Activated CD8-positive, alpha-beta memory T cell treated with anti-CD3 and anti-CD28 coated beads, Interleukin-2, amount 10 ng/mL, durations not matched to agents 7 days and 5 days (primary cell): ENCODE measurements around the gene MRPL48. TPM values are rescaled to one million over a fixed set of nuclear protein-coding genes. Genes with fewer than 3 reads are reported as not detected.
A peak's percentile ranks its signal among the peaks of the same experiment; 100 is the strongest.
"Not testable (repeated sequence)": the region's sequence is repeated elsewhere in the genome, so short reads cannot be mapped to it uniquely, and the experiment has no call there.

ENCODE experiments used
- ATAC-seq: fragments of 150-1000 bp; cut with Tn5 transposase; one replicate; pipeline ENCODE4 v1.10.0; 2021; ENCODE audit warnings: moderate library complexity
- CTCF ChIA-PET: fragments of 350-600 bp; sonication (Branson Sonifier 250); formaldehyde crosslinking; loops from one replicate; lab custom pipeline; 2021; ENCODE audit warnings: antibody characterized with exemption; lab: Charles Lee
- DNase-seq: peaks from one replicate; pipeline ENCODE4 v3.0.0-alpha.2; 2020
- H3K27ac Mint-ChIP-seq: one replicate; pipeline ENCODE4 v1.8.0; 2021; ENCODE audit warnings: mild to moderate bottlenecking, mixed read lengths
- H3K27me3 Mint-ChIP-seq: one replicate; pipeline ENCODE4 v1.8.0; 2021; ENCODE audit warnings: mixed read lengths
- H3K36me3 Mint-ChIP-seq: one replicate; pipeline ENCODE4 v1.8.0; 2021; ENCODE audit warnings: mild to moderate bottlenecking, mixed read lengths
- H3K4me1 Mint-ChIP-seq: one replicate; pipeline ENCODE4 v1.8.0; 2021; ENCODE audit warnings: mixed read lengths
- H3K4me3 Mint-ChIP-seq: one replicate; pipeline ENCODE4 v1.8.0; 2021; ENCODE audit warnings: mild to moderate bottlenecking, moderate library complexity, mixed read lengths
- H3K9me3 Mint-ChIP-seq: one replicate; pipeline ENCODE4 v1.8.0; 2022; ENCODE audit warnings: low read depth, mixed read lengths
- total RNA-seq, 2 experiments: library from RNA; stranded (reverse); gene quantifications; one replicate each; pipeline ENCODE4 v1.2.3, GENCODE V29; 2021

The MRPL48 gene
- 10 to 100 TPM; 34.1 to 52.0 TPM for total RNA-seq

DNA sequence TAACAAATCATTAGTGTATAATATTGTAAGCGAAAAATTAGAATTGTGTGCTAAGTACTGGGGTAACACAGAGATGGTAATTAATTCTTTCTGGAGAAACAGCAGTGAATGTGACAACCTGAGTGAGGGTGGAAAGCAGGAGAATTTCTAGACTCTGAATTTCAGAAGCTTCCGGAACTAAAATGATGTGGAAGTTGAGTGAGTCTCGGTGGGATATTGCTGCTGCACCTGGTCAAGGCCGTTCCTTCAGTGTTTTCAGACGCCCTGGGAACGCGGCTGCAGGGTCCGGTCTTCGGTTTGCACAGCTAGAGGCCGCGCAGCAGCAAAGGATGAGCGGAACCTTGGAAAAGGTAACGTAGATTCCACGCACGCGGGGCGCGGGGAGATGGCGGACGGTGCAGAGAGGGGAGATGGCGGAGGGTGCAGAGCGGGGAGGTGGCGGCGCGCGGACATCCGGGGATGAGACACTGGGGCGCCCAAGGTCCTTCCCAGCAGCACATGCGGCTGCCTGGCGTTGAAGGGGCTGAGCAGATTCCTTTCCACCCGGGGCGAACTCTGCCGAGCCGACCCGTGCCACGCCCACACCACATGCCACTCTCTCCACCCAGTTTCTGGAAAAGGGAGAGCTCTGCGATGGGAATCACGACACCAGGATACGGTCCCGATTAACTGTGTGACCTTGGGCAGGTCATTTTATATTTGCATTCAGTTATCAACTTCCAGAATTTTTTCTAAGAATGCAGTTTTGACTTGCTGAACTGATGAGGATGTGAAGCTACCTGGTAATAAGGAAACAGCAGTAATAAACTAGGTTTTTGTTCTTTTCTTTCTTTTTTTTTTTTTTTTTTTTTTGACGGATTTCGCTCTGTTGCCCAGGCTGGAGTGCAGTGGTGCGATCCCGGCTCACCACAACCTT, at the start of gene MRPL48:
Gene MRPL48, plus strand, starts transcription at position 232 of the 916 bp plus-strand sequence. Its CDS starts 98 bp downstream, at position 330.
- Mint-ChIP-seq H3K36me3 (peaks cover 1% of the 10 kb centered on the region), H3K27ac (peak within 1 kb of the TSS; percentile 98), H3K4me3 (peak within 1 kb of the TSS; percentile 95), H3K27me3 (no peaks in the 10 kb centered on the region), H3K4me1 (peaks cover 29% of the 10 kb centered on the region), H3K9me3 (no peaks in the 10 kb centered on the region)
- DNase-seq (peak; percentile 94), ATAC-seq (peak; percentile 100)
- CTCF ChIA-PET: interaction anchor here (2.2 kb wide), 1 partner anchor 9 kb away, joined by 14 read pairs; no protein-coding TSS in a partner anchor

- Mint-ChIP-seq H3K9me3 (no peaks in the 10 kb centered on the region), H3K4me3 (no peak overlapping the region), H3K27me3 (no peaks in the 10 kb centered on the region), H3K4me1 (peaks cover 7% of the 10 kb centered on the region), H3K36me3 (peaks cover 10% of the 10 kb centered on the region), H3K27ac (no peak overlapping the region)
- DNase-seq (no peak), ATAC-seq (no peak)
- CTCF ChIA-PET: interaction anchor here (0.8 kb wide), 1 partner anchor 81 kb away, joined by 3 read pairs; no protein-coding TSS in a partner anchor
Measured at GRCh38 chr11:73743045-73743444, 44.6 kb upstream of the MRPL48 start.

DNA sequence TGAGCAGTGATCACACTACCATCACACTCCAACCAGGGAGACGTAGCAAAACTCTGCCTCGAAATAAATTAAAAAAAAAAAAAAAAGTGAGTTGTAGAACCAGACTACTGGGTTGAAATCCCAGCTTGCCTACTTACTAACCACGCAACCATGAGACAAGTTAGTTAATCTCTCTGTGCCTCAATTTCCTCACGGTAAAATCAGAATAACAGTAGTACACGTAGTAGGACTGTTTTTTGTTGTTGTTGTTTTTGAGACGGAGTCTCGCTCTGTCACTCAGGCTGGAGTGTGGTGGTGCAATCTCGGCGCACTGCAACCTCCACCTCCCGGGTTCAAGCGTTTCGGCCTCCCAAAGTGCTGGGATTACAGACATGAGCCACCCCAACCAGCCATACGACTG, 41.0 kb upstream of the MRPL48 start:
- peaks cover 5% of the 10 kb centered on the region for H3K36me3 Mint-ChIP-seq
- no peak overlapping the region for H3K4me3 Mint-ChIP-seq
- no peak overlapping the region for H3K27ac Mint-ChIP-seq
- H3K4me1 Mint-ChIP-seq: peaks cover 10% of the 10 kb centered on the region
- no peak for DNase-seq
- no peak for ATAC-seq
- no peaks in the 10 kb centered on the region for H3K9me3 Mint-ChIP-seq
- H3K27me3 Mint-ChIP-seq: no peaks in the 10 kb centered on the region
- CTCF ChIA-PET: no interaction called here

GRCh38 chr11:73747762-73748161, 39.9 kb upstream of the MRPL48 start:
- DNase-seq (no peak), ATAC-seq (no peak)
- Mint-ChIP-seq H3K36me3 (peaks cover 8% of the 10 kb centered on the region), H3K27me3 (no peaks in the 10 kb centered on the region), H3K27ac (no peak overlapping the region), H3K4me3 (no peak overlapping the region), H3K9me3 (no peaks in the 10 kb centered on the region), H3K4me1 (peaks cover 18% of the 10 kb centered on the region)
- CTCF ChIA-PET: no interaction called here

- Mint-ChIP-seq H3K9me3 (no peaks in the 10 kb centered on the region), H3K4me1 (peaks cover 18% of the 10 kb centered on the region), H3K36me3 (peaks cover 6% of the 10 kb centered on the region), H3K27me3 (no peaks in the 10 kb centered on the region), H3K4me3 (no peak overlapping the region), H3K27ac (no peak overlapping the region)
- no peak for ATAC-seq
- CTCF ChIA-PET: no interaction called here
- no peak for DNase-seq
Measured at GRCh38 chr11:73748300-73748699, 39.4 kb upstream of the MRPL48 start.

GRCh38 chr11:73749118-73749517, 38.6 kb upstream of the MRPL48 start:
- H3K4me3 Mint-ChIP-seq: no peak overlapping the region
- no peaks in the 10 kb centered on the region for H3K9me3 Mint-ChIP-seq
- no peak overlapping the region for H3K27ac Mint-ChIP-seq
- DNase-seq: no peak
- CTCF ChIA-PET: interaction anchor here (1.2 kb wide), 1 partner anchor 11 kb away, joined by 3 read pairs; no protein-coding TSS in a partner anchor
- no peaks in the 10 kb centered on the region for H3K27me3 Mint-ChIP-seq
- H3K36me3 Mint-ChIP-seq: peaks cover 6% of the 10 kb centered on the region
- ATAC-seq: no peak
- peaks cover 15% of the 10 kb centered on the region for H3K4me1 Mint-ChIP-seq

- CTCF ChIA-PET: interaction anchor here (1.2 kb wide), 1 partner anchor 10 kb away, joined by 3 read pairs; no protein-coding TSS in a partner anchor
- no peak for DNase-seq
- Mint-ChIP-seq H3K9me3 (no peaks in the 10 kb centered on the region), H3K4me1 (peaks cover 12% of the 10 kb centered on the region), H3K36me3 (peaks cover 6% of the 10 kb centered on the region), H3K27me3 (no peaks in the 10 kb centered on the region), H3K27ac (no peak overlapping the region), H3K4me3 (no peak overlapping the region)
- no peak for ATAC-seq
Measured at GRCh38 chr11:73750228-73750627, 37.4 kb upstream of the MRPL48 start.

GRCh38 chr11:73750862-73751261, 36.8 kb upstream of the MRPL48 start:
- H3K27me3 Mint-ChIP-seq, H3K36me3 Mint-ChIP-seq, H3K9me3 Mint-ChIP-seq, DNase-seq, CTCF ChIA-PET, H3K4me3 Mint-ChIP-seq, ATAC-seq, H3K27ac Mint-ChIP-seq: not testable (repeated sequence)
- H3K4me1 Mint-ChIP-seq: peaks cover 12% of the 10 kb centered on the region

- no peak overlapping the region for H3K27ac Mint-ChIP-seq
- CTCF ChIA-PET: interaction anchor here (1.6 kb wide), 1 partner anchor 126 kb away, joined by 3 read pairs; no protein-coding TSS in a partner anchor
- H3K4me1 Mint-ChIP-seq: peaks cover 13% of the 10 kb centered on the region
- H3K36me3 Mint-ChIP-seq: peaks cover 8% of the 10 kb centered on the region
- no peak overlapping the region for H3K4me3 Mint-ChIP-seq
- DNase-seq (no peak), ATAC-seq (no peak)
- H3K9me3 Mint-ChIP-seq: no peaks in the 10 kb centered on the region
- no peaks in the 10 kb centered on the region for H3K27me3 Mint-ChIP-seq
Measured at GRCh38 chr11:73752216-73752867, 35.3 kb upstream of the MRPL48 start.

GRCh38 chr11:73752903-73753302, 34.8 kb upstream of the MRPL48 start:
- Mint-ChIP-seq H3K27me3 (no peaks in the 10 kb centered on the region), H3K27ac (no peak overlapping the region), H3K9me3 (no peaks in the 10 kb centered on the region), H3K36me3 (peaks cover 9% of the 10 kb centered on the region), H3K4me3 (no peak overlapping the region), H3K4me1 (peaks cover 15% of the 10 kb centered on the region)
- CTCF ChIA-PET: interaction anchor here (1.6 kb wide), 1 partner anchor 127 kb away, joined by 3 read pairs; no protein-coding TSS in a partner anchor
- ATAC-seq (no peak), DNase-seq (no peak)

DNA sequence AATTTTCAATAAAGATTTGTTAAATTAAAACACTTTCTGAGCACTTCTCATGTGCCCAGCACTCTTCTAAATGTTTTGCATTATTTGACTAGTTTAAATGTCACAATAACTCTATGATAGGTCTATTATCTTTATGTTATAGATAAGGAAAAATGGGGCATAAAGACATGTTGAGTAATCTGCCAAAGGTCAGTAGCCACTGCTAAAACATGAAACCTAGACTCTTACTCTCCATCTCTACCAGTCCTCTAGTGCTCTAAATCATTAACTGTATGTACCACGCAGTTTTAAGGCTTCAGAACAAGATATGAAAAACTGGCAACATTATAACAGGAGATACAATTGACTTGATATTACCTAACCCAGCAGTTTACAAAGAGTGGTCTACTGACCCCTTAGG, 33.7 kb upstream of the MRPL48 start:
- no peak overlapping the region for H3K27ac Mint-ChIP-seq
- H3K9me3 Mint-ChIP-seq: no peaks in the 10 kb centered on the region
- H3K4me3 Mint-ChIP-seq: no peak overlapping the region
- peaks cover 22% of the 10 kb centered on the region for H3K4me1 Mint-ChIP-seq
- peaks cover 9% of the 10 kb centered on the region for H3K36me3 Mint-ChIP-seq
- ATAC-seq: no peak
- H3K27me3 Mint-ChIP-seq: no peaks in the 10 kb centered on the region
- DNase-seq: no peak
- CTCF ChIA-PET: no interaction called here

DNA sequence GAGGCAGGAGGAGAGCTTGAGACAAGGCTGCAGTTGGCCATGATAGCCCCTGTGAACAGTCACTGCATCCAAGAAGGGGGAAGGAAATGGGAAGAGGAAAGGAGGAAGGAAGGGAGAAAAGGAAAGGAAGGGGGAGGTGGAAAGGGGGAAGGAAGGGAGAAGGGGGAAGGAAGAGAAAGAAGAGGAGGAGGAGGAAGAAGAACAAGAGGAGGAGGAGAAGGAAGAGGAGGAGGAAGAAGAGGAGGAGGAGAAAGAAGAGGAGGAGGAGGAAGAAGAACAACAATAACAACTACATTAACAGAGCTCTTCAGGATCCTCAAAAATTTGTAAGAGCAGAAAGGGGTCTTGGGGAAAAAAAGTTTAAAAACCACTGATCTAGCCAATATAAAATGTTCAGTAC, 32.0 kb upstream of the MRPL48 start:
- no peaks in the 10 kb centered on the region for H3K27me3 Mint-ChIP-seq
- H3K4me1 Mint-ChIP-seq: peaks cover 32% of the 10 kb centered on the region
- H3K36me3 Mint-ChIP-seq: peaks cover 9% of the 10 kb centered on the region
- DNase-seq (no peak), ATAC-seq (no peak)
- no peak overlapping the region for H3K27ac Mint-ChIP-seq
- H3K9me3 Mint-ChIP-seq: no peaks in the 10 kb centered on the region
- CTCF ChIA-PET: no interaction called here
- H3K4me3 Mint-ChIP-seq: no peak overlapping the region

- Mint-ChIP-seq H3K27me3 (no peaks in the 10 kb centered on the region), H3K27ac (no peak overlapping the region), H3K4me1 (peaks cover 25% of the 10 kb centered on the region), H3K36me3 (peaks cover 7% of the 10 kb centered on the region), H3K9me3 (no peaks in the 10 kb centered on the region), H3K4me3 (no peak overlapping the region)
- CTCF ChIA-PET: no interaction called here
- DNase-seq: no peak
- ATAC-seq: no peak
Measured at GRCh38 chr11:73757598-73757997, 30.1 kb upstream of the MRPL48 start.
